Measurements from ENCODE around the gene MAN2C1.
"Not testable (repeated sequence)": the region's sequence is repeated elsewhere in the genome, so short reads cannot be mapped to it uniquely, and the experiment has no call there.

GRCh38 chr15:75312548-75312947 is 55.9 kb downstream of the MAN2C1 start:
- not testable (repeated sequence) for TF ChIP-seq CTCF (IDR thresholded peaks at IDR 0.05); ZFX (IDR thresholded peaks at IDR 0.05; ENCODE audit: borderline replicate concordance)
